Hematopoietic multipotent progenitor cell treated with erythropoietin and hydrocortisone succinate and interleukin-3 and kit ligand, for 15 days (in vitro differentiated cells): ENCODE data around the gene TPRKB.
"Not testable (repeated sequence)": the region's sequence is repeated elsewhere in the genome, so short reads cannot be mapped to it uniquely, and the experiment has no call there.

ENCODE experiments used
- DNase-seq: peaks from one replicate; pipeline ENCODE4 v3.0.0-alpha.2; 2015; ENCODE audit warnings: low spot score

Gene TPRKB

DNA sequence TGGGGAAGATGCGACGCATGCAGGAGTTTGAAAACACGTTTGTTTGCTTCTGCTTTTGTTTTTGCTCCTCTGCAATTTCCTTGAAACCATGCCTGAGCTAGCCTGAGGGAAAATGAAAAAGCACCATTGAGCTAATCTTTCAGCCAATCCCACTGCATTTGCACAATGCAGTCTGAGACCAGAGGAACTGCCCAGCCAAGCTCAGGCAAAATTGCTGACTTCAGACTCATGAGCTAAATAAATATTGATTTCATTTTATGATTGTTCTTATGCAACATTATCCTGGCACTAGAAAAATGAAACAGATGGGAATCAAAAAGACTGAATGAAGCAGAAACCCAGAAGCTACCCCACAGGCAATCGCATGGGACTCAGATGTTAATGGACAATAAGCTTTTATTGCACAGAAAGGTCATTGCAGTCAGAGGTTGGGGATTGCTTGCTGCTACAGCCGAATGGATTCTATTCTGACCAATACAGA, 37.0 kb downstream of the TPRKB start:
- no peak for DNase-seq

- DNase-seq, result no peak
These were observed 37.7 kb downstream of the TPRKB start for GRCh38 chr2:73699437-73699836.

DNA sequence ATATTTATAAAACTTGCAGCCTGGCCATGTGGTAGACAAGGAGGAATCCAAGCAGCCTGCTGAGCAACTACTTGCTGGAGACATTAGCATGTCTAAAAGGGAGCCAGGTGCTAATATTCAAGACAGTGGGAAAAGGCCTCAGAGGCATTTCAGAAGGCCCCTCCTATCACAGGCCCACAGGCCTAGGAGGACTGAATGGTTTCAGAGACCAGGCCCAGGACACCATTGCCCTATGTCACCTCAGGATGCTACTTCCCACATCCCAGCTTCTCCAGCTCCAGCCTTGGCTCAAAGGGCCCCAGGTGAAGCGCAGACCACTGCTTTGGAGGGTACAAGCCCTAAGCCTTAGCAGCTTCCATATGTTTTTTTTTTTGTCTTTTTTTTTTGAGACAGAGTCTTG, 39.0 kb downstream of the TPRKB start:
- no peak for DNase-seq

GRCh38 chr2:73697606-73698005, 39.5 kb downstream of the TPRKB start:
- DNase-seq, result no peak

GRCh38 chr2:73696985-73697384, 40.2 kb downstream of the TPRKB start:
- DNase-seq, result not testable (repeated sequence)

- DNase-seq, result not testable (repeated sequence)
These were observed 40.6 kb downstream of the TPRKB start for GRCh38 chr2:73696521-73696920.

- peak; percentile 26 for DNase-seq
These were observed 46.6 kb downstream of the TPRKB start for GRCh38 chr2:73690372-73691088.

DNA sequence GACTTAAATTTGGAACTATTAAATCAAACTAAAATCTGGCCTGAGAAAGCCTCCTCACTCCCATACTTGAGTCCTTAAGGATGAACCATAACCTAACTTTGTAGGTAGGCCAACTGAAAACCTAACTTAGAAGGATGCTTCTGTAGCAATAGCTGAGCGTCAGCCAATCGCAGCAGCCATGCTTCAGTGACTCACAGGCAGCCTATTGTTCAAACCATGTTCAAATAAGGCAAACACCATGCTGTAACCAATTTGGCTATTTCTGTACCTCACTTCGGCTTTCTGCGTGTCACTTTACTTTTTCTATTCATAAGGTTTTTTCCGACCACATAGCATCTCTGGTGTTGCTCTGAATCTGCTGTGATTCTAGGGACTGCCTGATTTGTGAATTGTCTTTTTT, 48.7 kb downstream of the TPRKB start:
- not testable (repeated sequence) for DNase-seq

DNA sequence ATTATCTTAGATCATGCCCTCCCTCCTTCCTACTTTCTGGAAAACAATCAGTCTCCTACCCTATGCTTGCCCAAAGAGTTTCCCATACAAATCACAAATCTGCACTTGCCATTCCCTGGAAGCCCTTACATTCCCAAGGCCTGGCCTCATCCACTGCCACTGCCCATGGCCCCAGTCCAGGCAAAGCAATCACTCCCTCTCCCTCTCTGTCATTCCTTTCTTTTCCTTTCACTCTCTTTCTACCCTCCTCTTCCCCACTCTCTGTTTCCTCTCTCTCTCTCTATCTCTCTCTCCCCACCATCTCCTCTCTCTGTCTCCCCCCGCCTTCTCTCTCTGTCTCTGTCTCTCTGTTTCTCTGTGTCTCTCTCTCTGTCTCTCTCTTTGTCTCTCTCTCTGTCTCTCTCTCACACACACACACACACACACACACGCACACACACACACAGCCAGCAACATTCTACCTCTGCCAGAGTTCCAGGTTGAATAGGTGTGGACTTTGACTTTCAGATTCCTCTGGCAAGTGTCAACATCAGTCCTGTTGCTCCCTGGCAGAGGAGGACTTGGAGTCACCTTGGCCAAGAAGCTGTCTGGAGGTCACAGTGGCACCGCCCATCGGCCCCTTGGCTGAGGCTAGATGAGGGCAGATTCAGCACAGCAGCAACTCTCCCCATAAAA, 51.2 kb downstream of the TPRKB start:
- no peak for DNase-seq

DNA sequence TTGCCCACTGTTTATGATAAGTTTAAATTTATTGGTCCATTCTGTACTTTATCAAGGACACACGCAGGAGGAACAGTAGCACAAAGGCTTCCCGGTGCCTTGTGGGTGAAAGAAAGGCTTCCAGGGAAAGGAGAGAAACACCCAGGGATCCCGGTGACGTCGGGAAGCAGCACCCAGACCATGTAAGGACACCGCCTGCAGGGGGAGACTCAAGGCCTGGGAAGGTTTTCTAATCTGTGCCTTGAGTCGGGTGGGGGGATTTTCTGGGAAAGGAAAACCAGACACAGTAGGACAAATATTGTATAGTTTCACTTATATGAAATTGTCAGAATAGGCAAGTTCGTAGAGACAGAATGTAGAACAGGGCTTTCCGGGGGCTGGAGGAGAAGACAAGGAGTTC, 52.2 kb downstream of the TPRKB start:
- not testable (repeated sequence) for DNase-seq

DNA sequence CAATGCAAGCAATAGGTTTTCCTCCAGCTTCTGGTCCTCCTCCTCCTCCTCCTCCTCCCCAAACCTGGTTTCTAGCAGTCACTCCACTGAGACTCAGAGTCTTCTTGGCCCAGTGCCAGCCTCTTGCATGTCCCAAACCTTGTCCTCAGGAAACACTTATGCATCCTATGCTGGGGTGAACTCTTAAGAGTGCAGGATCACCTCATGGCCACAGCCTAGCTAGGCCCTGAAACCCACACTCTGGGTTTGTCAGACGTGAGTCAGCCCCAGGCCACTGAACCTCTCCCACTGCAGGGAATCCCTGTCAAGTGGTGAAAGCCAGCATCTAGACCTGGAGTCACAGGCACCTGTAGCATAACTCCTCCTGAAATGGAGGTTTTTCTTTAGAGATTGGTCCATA, 52.8 kb downstream of the TPRKB start:
- DNase-seq, result not testable (repeated sequence)

- DNase-seq, result peak; percentile 32
These were observed 57.1 kb downstream of the TPRKB start for GRCh38 chr2:73679951-73680571.
